HepG2 (cell line): ENCODE results near the gene TBC1D24. TPM values are rescaled to one million over a fixed set of nuclear protein-coding genes. Genes with fewer than 3 reads are reported as not detected.

ENCODE experiments used
- ATAC-seq: fragments of 200-7000 bp; cut with Tn5 transposase; 3 replicates; pipeline ENCODE4 v1.9.1; 2020; ENCODE audit warnings: mild to moderate bottlenecking, moderate library complexity
- BruUV-seq: library from RNA; stranded (reverse); fragments of 400-500 nt; replicated peaks from 2 replicates; lab custom pipeline; 2021; lab: Mats Ljungman, UMichigan
- CTCF ChIA-PET: fragments of 300-600 bp; formaldehyde crosslinking; extraction: SDS; loops from one replicate; lab custom pipeline; 2021; ENCODE audit warnings: low total read pairs, inconsistent platforms, low intra/inter-chr PET ratio; lab: Yijun Ruan, JAX
- POLR2A ChIA-PET: fragments of 350-600 bp; sonication (Branson Sonifier 250); formaldehyde crosslinking; loops from one replicate; lab custom pipeline; 2020; ENCODE audit warnings: antibody characterized with exemption, inconsistent platforms; lab: Yijun Ruan, JAX
- DNase-seq: peaks from one replicate; pipeline ENCODE4 v3.0.0-alpha.2; 2015; ENCODE audit warnings: low spot score
- FAIRE-seq: peaks from 3 replicates; lab custom pipeline; 2011; peaks lifted over from hg19 to GRCh38; lab: Jason Lieb, UNC
- H2AFZ ChIP-seq: one replicate; pipeline ENCODE4 v1.6.1; 2011; ENCODE audit warnings: low read length, inconsistent platforms
- H3K27ac ChIP-seq: fragments of 300-600 bp; 3 replicates; pipeline ENCODE4 v1.8.0; 2011; ENCODE audit warnings: mixed run types, mild to moderate bottlenecking, mixed read lengths, low read length, inconsistent platforms; ENCODE audit not compliant: insufficient read depth; ENCODE audit errors: extremely low read length
- H3K27me3 ChIP-seq, 2 experiments: fragments of 200-600 bp in 1 of 2; 2 replicates in 1 of 2; 3 replicates in 1 of 2; pipeline versions ENCODE4 v1.6.0 to v1.8.0; 2011; ENCODE audit warnings: low read length in 2 of 2, mild to moderate bottlenecking in 2 of 2, moderate library complexity in 2 of 2, inconsistent platforms in 1 of 2; ENCODE audit not compliant: insufficient read depth in 2 of 2, control insufficient read depth in 1 of 2
- H3K36me3 ChIP-seq, 2 experiments: fragments of 200-600 bp in 1 of 2; replicated peaks in 1 of 2; 2 replicates in 1 of 2; 3 replicates in 1 of 2; pipeline versions ENCODE4 v1.5.1 to v1.8.0; 2011; ENCODE audit warnings: low read length in 2 of 2, inconsistent platforms in 1 of 2; ENCODE audit not compliant: insufficient read depth in 2 of 2, control insufficient read depth in 1 of 2
- H3K4me1 ChIP-seq: 2 replicates; pipeline ENCODE4 v1.5.1; 2012; ENCODE audit warnings: low read length, inconsistent platforms; ENCODE audit not compliant: insufficient read depth
- H3K4me2 ChIP-seq: 2 replicates; pipeline ENCODE4 v1.6.0; 2011; ENCODE audit warnings: low read depth, low read length, inconsistent platforms
- H3K4me3 ChIP-seq, 3 experiments: fragments of 200-600 bp in 1 of 3; sonication (generic), shearing (Covaris generic) in 1 of 3; replicated peaks in 1 of 3; 2 replicates each; pipeline ENCODE4 v1.5.1; 2011 to 2016; ENCODE audit warnings: low read length in 3 of 3, inconsistent platforms in 2 of 3, low read depth in 2 of 3, mild to moderate bottlenecking in 2 of 3, control low read depth in 1 of 3, mixed read lengths in 1 of 3; ENCODE audit not compliant: insufficient read depth in 1 of 3
- H3K79me2 ChIP-seq: one replicate; pipeline ENCODE4 v1.6.1; 2011; ENCODE audit warnings: low read length, inconsistent platforms; ENCODE audit not compliant: insufficient read depth
- H3K9ac ChIP-seq: 2 replicates; pipeline ENCODE4 v1.6.0; 2011; ENCODE audit warnings: mild to moderate bottlenecking, low read depth, low read length, inconsistent platforms; ENCODE audit not compliant: insufficient read depth
- H3K9me3 ChIP-seq: 2 replicates; pipeline ENCODE4 v1.5.1; 2012; ENCODE audit warnings: mild to moderate bottlenecking, low read length
- H4K20me1 ChIP-seq: 2 replicates; pipeline ENCODE4 v1.6.0; 2011; ENCODE audit warnings: inconsistent platforms, mild to moderate bottlenecking, low read length, moderate library complexity; ENCODE audit not compliant: insufficient read depth
- AGO2 ChIP-seq: fragments of 200-400 bp; formaldehyde crosslinking; optimal IDR thresholded peaks from 2 replicates; pipeline ENCODE3; 2017; ENCODE audit warnings: mild to moderate bottlenecking, low read depth, low read length, moderate library complexity
- ARHGAP35 ChIP-seq: sonication (generic); formaldehyde crosslinking; IDR thresholded peaks from 2 replicates; pipeline ENCODE4 v1.9.0; 2022; ENCODE audit warnings: mild to moderate bottlenecking, inconsistent platforms, moderate library complexity, missing genetic modification reagents, borderline replicate concordance
- RBFOX2 ChIP-seq: fragments of 200-400 bp; formaldehyde crosslinking; IDR thresholded peaks from 2 replicates; pipeline ENCODE4 v1.6.1; 2017; ENCODE audit warnings: low read depth, mild to moderate bottlenecking, low read length
- WGBS: methylation state at CpG from one replicate; pipeline ENCODE4 v1.1.6; 2017; ENCODE audit warnings: low lambda C conversion rate; 5-methylcytosine and 5-hydroxymethylcytosine counted together
- in situ Hi-C: cut with HindIII; loops from 2 replicates; pipeline ENCODE4 v1.10.0; 2017; ENCODE audit warnings: low pct_unique_long_range_greater_than_20kb; ENCODE audit not compliant: extremely low pct_ligation_motif_present
- intact Hi-C: fragments of 100-400 bp; cut with micrococcal nuclease; formaldehyde crosslinking; loops from one replicate; pipeline ENCODE4 v1.10.0; 2022; ENCODE audit not compliant: unreplicated experiment
- polyA plus RNA-seq, 8 experiments: library from polyadenylated mRNA; depleted of rRNA in 3 of 8; stranded (reverse) in 7 of 8; unstranded in 1 of 8; fragments of >200 nt; fragmentation: Illumina TruSeq in 4 of 8; extraction: Trizol in 4 of 8; gene quantifications; 2 replicates each; pipeline versions ENCODE4 v1.2.1 to v1.2.3, GENCODE V29; 2011 to 2016; ENCODE audit warnings: low read depth in 4 of 8, missing spikeins in 1 of 8, mixed read lengths in 1 of 8; ENCODE audit not compliant: insufficient read depth in 1 of 8
- total RNA-seq, 5 experiments: library from RNA; depleted of rRNA; stranded (reverse); fragments of >200 nt; fragmentation: Illumina TruSeq; extraction: Trizol; gene quantifications; 2 replicates each; pipeline ENCODE4 v1.2.3, GENCODE V29; 2016; ENCODE audit warnings: low read depth in 1 of 5
- TF ChIP-seq, protein P1 (sequence below): IDR thresholded peaks from 2 replicates; pipeline ENCODE4 v1.6.1; 2012; ENCODE audit warnings: low read length, improper control_type of control experiment

TBC1D24 gene
- total and polyA plus RNA-seq, 2 of the 13 experiments (the other 11 are each of a cell fraction or from before 2014, with no cell fraction given) = 7.7 to 13.7 TPM

DNA sequence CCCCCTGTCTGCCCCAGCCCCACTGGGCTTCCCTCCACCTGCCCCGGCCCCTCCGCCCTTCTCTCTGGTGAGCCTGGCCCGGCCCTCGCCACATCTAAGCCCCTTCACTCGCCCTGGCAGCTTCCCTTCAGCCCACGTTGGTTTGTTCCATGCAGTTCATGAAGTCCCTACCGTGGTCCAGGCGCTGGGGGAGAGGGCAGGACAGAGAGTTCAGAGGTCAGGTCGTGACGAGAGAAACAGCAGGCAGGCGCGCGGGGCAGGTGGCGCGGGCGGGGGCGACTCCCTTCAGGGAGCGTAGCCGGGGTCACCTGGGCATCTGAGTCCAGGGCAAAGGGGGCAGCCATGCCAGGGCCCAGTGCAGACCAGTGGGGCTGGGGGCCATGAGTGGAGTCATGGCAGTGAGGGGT is 23.9 kb upstream of the TBC1D24 start (continued):
- TF ChIP-seq, protein P1, sequence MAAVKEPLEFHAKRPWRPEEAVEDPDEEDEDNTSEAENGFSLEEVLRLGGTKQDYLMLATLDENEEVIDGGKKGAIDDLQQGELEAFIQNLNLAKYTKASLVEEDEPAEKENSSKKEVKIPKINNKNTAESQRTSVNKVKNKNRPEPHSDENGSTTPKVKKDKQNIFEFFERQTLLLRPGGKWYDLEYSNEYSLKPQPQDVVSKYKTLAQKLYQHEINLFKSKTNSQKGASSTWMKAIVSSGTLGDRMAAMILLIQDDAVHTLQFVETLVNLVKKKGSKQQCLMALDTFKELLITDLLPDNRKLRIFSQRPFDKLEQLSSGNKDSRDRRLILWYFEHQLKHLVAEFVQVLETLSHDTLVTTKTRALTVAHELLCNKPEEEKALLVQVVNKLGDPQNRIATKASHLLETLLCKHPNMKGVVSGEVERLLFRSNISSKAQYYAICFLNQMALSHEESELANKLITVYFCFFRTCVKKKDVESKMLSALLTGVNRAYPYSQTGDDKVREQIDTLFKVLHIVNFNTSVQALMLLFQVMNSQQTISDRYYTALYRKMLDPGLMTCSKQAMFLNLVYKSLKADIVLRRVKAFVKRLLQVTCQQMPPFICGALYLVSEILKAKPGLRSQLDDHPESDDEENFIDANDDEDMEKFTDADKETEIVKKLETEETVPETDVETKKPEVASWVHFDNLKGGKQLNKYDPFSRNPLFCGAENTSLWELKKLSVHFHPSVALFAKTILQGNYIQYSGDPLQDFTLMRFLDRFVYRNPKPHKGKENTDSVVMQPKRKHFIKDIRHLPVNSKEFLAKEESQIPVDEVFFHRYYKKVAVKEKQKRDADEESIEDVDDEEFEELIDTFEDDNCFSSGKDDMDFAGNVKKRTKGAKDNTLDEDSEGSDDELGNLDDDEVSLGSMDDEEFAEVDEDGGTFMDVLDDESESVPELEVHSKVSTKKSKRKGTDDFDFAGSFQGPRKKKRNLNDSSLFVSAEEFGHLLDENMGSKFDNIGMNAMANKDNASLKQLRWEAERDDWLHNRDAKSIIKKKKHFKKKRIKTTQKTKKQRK = no peak
- TF ChIP-seq, all 625 proteins: peak for 2

DNA sequence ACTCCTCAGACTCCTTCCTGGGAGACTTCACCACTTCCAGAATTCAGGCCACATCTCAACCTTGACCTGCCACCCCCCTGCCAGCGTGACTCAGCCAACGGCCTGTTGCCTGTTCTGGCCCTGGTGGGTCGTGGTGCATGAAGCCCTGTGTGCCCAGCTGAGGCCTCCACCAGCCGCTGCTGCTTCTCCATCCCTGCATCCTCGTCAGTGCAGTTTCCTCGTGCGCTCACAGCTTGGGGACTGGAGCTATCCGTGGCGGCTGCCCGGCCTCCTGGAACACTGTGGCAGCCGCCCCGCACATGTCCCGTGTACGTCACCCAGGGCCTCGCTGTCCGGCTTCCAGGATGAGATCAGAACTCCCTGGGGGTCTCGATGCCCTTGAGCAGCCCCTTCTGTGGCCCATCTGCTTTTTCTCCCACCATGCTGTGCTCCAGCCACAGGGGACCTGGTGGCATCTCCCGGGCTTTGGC is 23.0 kb upstream of the TBC1D24 start:
- TF ChIP-seq ARHGAP35 (CRISPR knock-in tag) = no peak
- TF ChIP-seq RBFOX2 = 0 out of 2 replicates have a peak, but pooled peaks have one; percentile 28
- TF ChIP-seq AGO2 = peak; percentile 51
- Histone ChIP-seq H2AFZ (no peak overlapping the region), H3K4me2 (no peak overlapping the region), H3K27me3 (no peaks in the 10 kb centered on the region), H4K20me1 (no peaks in the 10 kb centered on the region), H3K27ac (no peak overlapping the region), H3K4me3 (no peak overlapping the region), H3K9ac (no peak overlapping the region), H3K4me1 (no peaks in the 10 kb centered on the region), H3K79me2 (no peaks in the 10 kb centered on the region), H3K9me3 (no peaks in the 10 kb centered on the region), H3K36me3 (peaks cover 33 to 67% of the 10 kb centered on the region in 2 experiments; a peak in 4 of 5 replicates)
- ATAC-seq (no peak), FAIRE-seq (no peak), DNase-seq (no peak)
- no TSS peak for BruUV-seq
- ChIA-PET POLR2A (no interaction called here), CTCF (no interaction called here)
- 95% methylated on average over 14 of the region's 18 CpGs for WGBS
- in situ Hi-C loops = no loop called here
- intact Hi-C loops = no loop called here
